Activated CD8-positive, alpha-beta memory T cell treated with anti-CD3 and anti-CD28 coated beads for 36 hours (primary cell): ENCODE measurements around the gene TRO. TPM values are rescaled to one million over a fixed set of nuclear protein-coding genes. Genes with fewer than 3 reads are reported as not detected.

Source experiments
- CTCF ChIA-PET: fragments of 350-600 bp; sonication (Branson Sonifier 250); formaldehyde crosslinking; loops from one replicate; lab custom pipeline; 2021; ENCODE audit warnings: antibody characterized with exemption; lab: Charles Lee
- POLR2A ChIA-PET: fragments of 350-600 bp; sonication (Branson Sonifier 250); formaldehyde crosslinking; loops from one replicate; lab custom pipeline; 2021; ENCODE audit warnings: antibody characterized with exemption; lab: Charles Lee
- total RNA-seq, 2 experiments: library from RNA; stranded (reverse); gene quantifications; one replicate each; pipeline ENCODE4 v1.2.3, GENCODE V29; 2021

Gene TRO, protein sequence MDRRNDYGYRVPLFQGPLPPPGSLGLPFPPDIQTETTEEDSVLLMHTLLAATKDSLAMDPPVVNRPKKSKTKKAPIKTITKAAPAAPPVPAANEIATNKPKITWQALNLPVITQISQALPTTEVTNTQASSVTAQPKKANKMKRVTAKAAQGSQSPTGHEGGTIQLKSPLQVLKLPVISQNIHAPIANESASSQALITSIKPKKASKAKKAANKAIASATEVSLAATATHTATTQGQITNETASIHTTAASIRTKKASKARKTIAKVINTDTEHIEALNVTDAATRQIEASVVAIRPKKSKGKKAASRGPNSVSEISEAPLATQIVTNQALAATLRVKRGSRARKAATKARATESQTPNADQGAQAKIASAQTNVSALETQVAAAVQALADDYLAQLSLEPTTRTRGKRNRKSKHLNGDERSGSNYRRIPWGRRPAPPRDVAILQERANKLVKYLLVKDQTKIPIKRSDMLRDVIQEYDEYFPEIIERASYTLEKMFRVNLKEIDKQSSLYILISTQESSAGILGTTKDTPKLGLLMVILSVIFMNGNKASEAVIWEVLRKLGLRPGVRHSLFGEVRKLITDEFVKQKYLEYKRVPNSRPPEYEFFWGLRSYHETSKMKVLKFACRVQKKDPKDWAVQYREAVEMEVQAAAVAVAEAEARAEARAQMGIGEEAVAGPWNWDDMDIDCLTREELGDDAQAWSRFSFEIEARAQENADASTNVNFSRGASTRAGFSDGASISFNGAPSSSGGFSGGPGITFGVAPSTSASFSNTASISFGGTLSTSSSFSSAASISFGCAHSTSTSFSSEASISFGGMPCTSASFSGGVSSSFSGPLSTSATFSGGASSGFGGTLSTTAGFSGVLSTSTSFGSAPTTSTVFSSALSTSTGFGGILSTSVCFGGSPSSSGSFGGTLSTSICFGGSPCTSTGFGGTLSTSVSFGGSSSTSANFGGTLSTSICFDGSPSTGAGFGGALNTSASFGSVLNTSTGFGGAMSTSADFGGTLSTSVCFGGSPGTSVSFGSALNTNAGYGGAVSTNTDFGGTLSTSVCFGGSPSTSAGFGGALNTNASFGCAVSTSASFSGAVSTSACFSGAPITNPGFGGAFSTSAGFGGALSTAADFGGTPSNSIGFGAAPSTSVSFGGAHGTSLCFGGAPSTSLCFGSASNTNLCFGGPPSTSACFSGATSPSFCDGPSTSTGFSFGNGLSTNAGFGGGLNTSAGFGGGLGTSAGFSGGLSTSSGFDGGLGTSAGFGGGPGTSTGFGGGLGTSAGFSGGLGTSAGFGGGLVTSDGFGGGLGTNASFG (N-terminal part only)
- 1 to 10 TPM; 5.7 to 6.3 TPM for total RNA-seq

DNA sequence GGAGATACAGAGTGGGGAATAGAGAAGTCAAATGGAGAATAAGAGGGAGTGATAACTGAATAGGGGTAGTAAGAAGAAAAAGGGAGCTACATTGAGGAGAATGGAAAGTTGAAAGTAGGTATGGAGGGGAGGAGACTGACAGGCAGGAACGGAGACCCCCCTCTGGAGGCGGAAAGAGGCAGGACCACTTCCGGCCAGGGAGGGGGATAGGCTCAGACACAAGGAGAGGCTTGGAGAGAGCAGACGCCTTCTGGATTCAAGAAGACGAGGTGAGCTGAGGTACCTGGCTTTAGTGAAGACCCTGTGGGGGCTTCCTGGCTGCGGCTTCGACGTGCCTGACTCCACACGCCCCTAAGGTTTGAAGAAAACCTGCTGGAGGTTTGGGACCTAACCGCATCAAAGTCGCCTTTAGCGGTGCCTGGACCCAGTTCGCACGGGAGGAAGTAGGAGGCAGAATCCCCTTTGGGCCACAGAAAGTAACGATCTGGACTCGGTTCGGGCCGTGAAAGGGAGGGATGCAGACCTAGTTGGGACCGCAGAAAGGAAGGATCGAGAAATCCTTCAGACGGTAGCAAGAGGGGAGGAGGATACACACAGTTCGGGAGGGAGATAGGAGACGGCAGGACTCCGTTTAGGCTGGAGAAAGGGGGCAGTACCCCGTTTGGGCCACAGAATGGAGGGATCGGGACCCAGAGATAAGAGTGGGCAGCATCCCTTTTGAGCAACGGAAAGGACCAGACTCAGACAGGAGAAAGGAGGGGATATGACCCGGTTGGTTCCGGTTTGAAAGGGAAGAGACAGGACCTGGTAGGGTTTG, at the start of gene TRO:
TRO (plus strand) TSS at position 215 of the 817 bp plus-strand sequence. CDS start 1,423 bp downstream, outside the sequence.
- CTCF ChIA-PET, result interaction anchor here (0.7 kb wide), 1 partner anchor 20 kb away, joined by 9 read pairs; no protein-coding TSS in a partner anchor
- POLR2A ChIA-PET, result no interaction called here

DNA sequence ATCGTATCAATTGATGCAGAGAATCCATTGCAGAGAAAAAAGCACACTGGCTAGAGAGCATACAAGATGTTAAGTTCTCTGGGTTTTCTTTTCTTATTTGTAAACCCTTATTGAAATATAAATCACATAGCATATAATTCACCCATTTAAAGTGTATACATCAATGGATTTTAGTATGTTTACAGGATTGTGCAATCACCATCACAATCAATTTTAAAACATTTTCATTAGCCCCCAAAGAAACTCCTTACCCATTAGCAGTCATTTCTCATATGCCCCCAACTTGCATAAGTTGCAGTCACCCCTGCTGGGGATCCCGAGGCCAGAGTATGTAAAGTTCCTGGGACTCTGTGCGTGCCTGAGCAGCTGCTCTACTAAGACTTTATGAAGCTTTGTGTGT, 34.9 kb upstream of the TRO start:
- ChIA-PET POLR2A (no interaction called here), CTCF (no interaction called here)

DNA sequence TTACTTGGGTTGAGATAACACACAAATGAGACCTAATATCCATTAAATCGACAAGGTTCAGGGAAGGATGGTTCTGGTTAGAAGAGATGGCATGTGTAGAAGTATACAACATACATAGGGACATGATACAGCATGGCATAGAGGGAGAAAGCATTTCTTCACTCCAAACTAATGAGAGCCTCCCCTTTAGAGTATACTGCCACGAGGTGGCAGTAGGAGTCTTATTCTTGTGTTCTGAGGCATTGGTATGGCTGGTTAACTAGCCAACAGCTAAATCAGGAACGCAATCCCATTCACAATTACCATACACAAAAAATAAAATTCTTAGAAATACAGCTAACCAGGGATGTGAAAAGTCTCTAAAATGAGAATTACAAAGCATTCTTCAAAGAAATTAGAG, 29.1 kb upstream of the TRO start:
- ChIA-PET POLR2A (no interaction called here), CTCF (interaction anchor here (0.5 to 1.4 kb wide), 3 partner anchors 109 to 728 kb away, joined by 3 read pairs; no protein-coding TSS in a partner anchor)

DNA sequence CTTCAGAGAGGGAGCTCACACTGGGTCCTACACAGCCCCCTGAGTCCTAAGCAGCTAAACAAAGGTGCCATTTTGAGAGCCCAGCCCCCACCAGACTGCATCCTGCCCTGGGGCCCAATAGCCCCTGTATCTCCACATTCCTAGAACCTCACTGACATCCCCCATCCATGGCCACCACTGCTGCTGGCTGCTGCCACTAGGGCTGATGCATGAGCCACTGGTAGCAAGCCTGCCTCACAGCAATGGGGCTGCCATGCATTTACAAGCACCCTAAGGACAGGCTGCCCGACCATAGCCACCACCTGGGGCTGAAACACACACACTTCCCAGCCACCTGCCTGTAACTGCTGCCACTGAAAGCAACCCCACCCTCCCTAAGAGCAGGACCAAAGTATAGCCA, 26.5 kb upstream of the TRO start:
- ChIA-PET CTCF (no interaction called here), POLR2A (no interaction called here)

DNA sequence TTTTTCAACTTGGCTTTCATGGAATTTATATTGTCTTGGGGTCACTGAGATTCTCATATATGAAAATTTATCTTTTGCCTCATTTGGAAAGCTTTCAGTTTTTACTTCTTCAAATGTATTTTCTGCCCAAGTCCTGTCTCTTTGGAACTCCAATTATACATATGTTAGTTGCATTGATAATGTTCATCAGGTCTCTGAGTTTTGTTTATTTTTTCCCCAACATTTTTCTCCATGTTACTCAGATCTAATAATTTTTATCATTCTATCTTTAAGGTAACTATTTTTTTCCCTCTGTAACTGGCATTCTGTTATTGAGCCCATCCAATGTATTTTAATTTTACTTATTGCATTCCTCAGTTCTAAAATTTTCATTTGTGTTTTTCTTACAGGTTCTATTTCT, 10.7 kb upstream of the TRO start:
- CTCF ChIA-PET, result no interaction called here
- POLR2A ChIA-PET, result no interaction called here

DNA sequence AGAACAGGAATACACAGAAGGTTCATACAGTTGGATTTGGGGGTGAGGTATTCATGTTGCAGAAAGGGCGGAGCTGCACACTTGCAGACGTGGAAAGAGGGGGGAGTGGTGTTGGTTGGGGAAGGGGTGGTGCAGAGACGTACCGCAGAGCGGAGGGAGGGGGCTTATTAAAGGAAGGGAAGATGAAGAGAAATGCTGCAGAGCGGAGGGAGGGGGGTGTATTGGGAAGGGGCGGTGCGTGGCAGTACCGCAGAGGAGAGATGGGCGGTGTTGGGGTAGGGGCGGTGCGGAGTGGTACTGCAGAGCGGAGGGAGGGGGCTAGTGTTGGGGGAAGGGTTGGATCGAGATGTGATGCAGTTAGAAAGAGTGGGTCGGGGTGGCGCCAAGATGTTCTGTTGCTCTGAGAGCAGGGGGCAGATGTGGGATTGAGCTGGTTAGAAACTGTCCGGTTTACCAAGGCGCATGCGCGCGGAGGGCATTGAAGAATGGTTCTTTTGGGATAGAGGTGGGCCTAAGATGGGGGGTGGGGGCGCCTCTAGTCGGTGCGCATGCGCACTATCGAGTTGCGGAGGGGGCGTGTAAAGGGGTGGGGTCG, 900 bp downstream of the TRO start:
- CTCF ChIA-PET, result interaction anchor here (0.7 kb wide), 1 partner anchor 20 kb away, joined by 9 read pairs; no protein-coding TSS in a partner anchor

DNA sequence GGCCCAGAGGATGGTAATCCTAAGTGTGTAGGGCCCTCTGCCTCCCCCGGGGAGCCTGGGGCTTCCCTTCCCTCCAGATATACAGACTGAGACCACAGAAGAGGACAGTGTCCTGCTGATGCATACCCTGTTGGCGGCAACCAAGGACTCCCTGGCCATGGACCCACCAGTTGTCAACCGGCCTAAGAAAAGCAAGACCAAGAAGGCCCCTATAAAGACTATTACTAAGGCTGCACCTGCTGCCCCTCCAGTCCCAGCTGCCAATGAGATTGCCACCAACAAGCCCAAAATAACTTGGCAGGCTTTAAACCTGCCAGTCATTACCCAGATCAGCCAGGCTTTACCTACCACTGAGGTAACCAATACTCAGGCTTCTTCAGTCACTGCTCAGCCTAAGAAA, 1.9 kb downstream of the TRO start:
- CTCF ChIA-PET, result no interaction called here

More for the DNA sequence above, 900 bp downstream of the TRO start:
- POLR2A ChIA-PET, result no interaction called here

DNA sequence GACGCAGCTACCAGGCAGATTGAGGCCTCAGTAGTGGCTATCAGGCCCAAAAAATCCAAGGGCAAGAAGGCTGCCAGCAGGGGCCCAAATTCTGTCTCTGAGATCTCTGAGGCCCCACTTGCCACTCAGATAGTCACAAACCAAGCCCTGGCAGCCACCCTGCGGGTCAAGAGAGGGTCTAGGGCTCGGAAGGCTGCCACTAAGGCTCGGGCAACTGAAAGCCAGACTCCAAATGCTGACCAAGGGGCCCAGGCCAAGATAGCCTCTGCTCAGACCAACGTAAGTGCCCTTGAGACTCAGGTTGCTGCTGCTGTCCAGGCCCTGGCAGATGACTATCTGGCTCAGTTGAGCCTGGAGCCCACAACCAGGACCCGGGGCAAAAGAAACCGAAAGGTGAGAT, 2.8 kb downstream of the TRO start:
- POLR2A ChIA-PET, result no interaction called here
- CTCF ChIA-PET, result no interaction called here

More for the DNA sequence above, 1.9 kb downstream of the TRO start:
- POLR2A ChIA-PET, result no interaction called here

DNA sequence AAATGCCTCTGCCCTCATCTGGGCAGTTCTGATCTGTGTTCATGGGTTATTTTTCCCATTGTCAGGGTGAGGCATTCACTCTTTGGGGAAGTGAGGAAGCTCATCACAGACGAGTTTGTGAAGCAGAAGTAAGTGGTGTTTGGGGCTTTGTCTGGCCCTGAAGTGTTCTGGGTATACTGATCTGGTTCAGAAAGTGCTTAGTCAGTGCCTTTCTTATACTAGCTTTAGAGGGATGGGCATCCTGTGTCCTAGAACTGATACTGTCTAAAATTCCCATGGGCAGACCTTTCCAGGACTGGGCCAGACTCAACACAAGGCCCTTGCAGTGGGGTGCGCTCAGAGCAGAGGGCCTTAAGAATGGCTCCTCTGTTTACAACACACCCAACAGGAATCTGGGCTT, 6.4 kb downstream of the TRO start:
- ChIA-PET POLR2A (no interaction called here), CTCF (no interaction called here)

DNA sequence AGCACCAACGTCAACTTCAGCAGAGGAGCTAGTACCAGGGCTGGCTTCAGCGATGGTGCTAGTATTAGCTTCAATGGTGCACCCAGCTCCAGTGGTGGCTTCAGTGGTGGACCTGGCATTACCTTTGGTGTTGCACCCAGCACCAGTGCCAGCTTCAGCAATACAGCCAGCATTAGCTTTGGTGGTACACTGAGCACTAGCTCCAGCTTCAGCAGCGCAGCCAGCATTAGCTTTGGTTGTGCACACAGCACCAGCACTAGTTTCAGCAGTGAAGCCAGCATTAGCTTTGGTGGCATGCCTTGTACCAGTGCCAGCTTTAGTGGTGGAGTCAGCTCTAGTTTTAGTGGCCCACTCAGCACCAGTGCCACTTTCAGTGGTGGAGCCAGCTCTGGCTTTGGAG, 8.3 kb downstream of the TRO start:
- ChIA-PET CTCF (interaction anchor here (0.6 kb wide), 1 partner anchor 721 kb away, joined by 4 read pairs; no protein-coding TSS in a partner anchor), POLR2A (no interaction called here)

DNA sequence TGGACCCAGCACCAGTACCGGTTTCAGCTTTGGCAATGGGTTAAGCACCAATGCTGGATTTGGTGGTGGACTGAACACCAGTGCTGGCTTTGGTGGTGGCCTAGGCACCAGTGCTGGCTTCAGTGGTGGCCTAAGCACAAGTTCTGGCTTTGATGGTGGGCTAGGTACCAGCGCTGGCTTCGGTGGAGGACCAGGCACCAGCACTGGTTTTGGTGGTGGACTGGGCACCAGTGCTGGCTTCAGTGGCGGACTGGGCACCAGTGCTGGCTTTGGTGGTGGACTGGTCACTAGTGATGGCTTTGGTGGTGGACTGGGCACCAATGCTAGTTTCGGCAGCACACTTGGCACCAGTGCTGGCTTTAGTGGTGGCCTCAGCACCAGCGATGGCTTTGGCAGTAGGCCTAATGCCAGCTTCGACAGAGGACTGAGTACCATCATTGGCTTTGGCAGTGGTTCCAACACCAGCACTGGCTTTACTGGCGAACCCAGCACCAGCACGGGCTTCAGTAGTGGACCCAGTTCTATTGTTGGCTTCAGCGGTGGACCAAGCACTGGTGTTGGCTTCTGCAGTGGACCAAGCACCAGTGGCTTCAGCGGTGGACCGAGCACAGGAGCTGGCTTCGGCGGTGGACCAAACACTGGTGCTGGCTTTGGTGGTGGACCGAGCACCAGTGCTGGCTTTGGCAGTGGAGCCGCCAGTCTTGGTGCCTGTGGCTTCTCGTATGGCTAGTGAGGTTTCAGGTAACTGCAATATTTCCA, 9.8 kb downstream of the TRO start:
- ChIA-PET CTCF (no interaction called here), POLR2A (no interaction called here)

DNA sequence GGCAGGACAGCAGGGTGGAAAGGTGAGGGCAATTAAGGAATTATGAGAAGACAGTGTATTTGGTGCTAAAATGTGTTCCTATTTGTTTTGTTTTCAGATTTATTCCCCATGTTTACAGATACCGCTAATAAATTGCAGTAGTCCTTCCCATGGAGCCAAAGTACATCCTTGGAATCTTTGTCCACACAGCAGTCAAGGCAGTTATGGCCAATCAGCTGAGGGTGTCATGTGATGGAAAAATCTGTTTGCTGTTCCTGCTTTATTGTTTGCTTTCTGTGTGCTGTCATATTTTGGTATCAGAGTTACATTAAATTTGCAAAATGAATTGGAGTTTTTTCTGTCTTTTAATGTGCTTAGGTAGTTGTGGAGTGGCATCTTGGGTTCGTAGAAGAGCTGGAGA, 10.5 kb downstream of the TRO start:
- POLR2A ChIA-PET, result no interaction called here
- CTCF ChIA-PET, result no interaction called here

DNA sequence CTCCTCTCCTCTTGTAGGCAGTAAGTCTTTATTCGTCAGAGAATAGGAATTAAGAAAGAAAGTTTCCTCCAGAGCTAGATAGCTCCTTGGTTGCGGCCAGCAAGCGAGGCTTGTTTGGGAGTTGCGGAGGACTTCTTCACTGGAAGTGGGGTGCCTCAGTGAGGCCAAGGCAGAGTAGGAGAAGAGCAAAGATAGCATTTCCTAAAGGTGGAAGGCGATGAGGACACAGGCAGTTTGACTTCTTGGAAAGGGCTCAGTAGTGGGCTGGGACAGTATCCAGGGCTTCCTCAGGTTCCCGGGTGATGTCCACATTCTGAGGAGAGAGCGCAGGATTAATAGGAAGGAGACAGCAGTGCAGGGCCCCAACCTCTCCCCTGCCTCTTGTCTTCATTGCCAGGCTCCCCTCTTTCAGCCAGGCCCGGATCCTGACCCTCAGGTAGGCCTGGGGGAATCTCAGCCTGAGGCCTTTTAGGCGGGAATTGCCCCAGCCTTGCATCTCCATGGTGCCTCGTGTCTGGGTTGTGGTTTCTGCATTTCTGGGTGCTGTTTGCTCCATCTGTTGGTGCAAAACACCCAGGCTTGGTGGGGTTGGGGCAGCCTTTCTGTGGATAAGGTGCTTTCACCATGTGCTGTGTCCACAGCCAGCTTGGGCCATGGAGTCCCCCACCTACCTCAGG, 12.7 kb downstream of the TRO start:
- CTCF ChIA-PET, result no interaction called here
- POLR2A ChIA-PET, result no interaction called here

DNA sequence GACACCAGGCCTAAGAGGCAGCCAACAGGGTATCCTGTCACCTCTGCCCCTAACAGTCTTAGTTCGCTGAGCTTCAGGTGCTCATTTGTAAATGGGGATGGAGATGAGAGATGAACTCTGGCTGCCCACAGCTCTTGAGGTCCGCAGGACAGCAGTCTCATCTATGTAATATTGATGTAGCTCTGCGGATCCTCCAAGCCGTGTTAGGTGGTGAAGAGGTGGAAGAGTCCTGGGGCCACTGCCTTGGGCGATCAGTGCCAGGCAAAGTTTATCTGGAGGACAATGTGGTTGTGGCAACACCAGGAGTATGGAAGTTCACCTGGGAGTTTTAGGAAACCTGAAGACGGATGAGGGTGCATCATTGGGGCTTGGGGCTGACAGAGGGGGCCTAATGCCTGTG, 13.4 kb downstream of the TRO start:
- POLR2A ChIA-PET, result no interaction called here
- CTCF ChIA-PET, result no interaction called here

DNA sequence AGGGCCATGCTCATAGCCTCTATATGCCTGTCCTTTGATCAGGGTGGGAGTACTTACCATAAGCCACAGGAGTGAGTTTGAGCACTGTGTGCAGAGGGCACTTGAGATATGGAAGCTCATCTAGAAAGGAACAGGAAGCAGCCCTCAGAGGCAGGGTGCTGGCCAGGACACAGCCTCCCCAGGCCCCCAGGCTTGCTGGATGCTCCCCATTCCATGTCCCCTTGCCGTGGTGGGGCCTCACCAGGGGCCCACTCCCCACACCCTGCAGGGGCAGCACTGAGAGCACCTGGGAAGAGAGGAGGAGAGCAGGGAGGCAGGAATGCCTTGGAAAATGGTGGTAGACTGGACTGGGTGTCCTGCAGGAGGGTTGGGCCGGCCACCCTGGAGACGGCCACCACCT, 14.3 kb downstream of the TRO start:
- ChIA-PET CTCF (no interaction called here), POLR2A (no interaction called here)

DNA sequence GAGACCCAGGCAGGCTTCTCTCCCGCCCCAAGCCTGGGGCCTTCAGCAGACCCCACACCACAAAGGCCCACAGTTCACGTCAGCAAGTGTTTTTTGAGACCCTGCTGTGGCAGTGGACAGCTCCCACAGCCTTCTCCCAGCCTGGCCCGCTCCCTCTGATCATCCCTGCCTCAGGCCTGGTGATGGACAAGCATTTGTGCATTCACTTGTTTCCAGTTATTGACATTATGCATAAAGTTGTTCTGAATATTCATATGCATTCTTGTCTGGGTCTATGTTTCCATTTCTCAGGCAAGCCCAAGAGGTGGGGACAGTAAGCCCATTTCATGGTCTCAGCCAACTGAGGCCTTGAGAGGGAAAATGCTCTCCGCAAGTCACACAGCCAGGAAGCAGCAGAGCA, 14.7 kb downstream of the TRO start:
- CTCF ChIA-PET, result no interaction called here
- POLR2A ChIA-PET, result no interaction called here

DNA sequence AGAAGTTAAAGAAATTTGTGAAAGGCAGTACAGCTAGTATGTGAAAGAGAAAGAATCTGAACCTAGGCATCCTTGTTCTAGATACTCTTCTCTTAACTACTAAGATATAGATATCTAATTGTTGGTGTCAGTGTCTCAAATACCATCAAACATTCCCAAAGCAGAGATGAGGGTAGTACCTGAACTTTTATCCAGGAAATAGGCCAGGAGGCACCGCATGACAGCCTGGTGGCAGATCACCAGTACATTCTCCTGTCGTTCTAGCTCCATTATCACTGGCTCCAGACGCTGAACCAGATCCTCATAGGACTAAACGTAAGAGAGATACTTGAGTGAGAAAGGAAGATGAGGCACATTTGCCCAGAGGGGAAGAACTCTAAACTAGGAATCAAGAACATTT, 16.8 kb downstream of the TRO start:
- ChIA-PET POLR2A (no interaction called here), CTCF (no interaction called here)
